Prostate gland (tissue), 2 donors: ENCODE results near the gene CHST12. TPM values are rescaled to one million over a fixed set of nuclear protein-coding genes. Genes with fewer than 3 reads are reported as not detected.
"Not testable (repeated sequence)": the region's sequence is repeated elsewhere in the genome, so short reads cannot be mapped to it uniquely, and the experiment has no call there.

Experiments
- DNase-seq: peaks from one replicate; pipeline ENCODE4 v3.0.0-alpha.2; 2019; ENCODE audit warnings: low spot score
- H3K27ac ChIP-seq, 2 donors: fragments of 200-600 bp; sonication (generic); 2 replicates each; pipeline ENCODE4 v1.5.1; 2017 to 2019
- H3K27me3 ChIP-seq: fragments of 200-600 bp; sonication (generic); replicated peaks from 2 replicates; pipeline ENCODE4 v1.5.1; 2019; ENCODE audit not compliant: insufficient read depth
- H3K36me3 ChIP-seq, 2 donors: fragments of 200-600 bp; sonication (generic); 1 replicate in 1 of 2; 2 replicates in 1 of 2; pipeline versions ENCODE4 v1.5.1 to v1.8.1; 2017 to 2019
- H3K4me1 ChIP-seq: fragments of 200-600 bp; sonication (generic); replicated peaks from 2 replicates; pipeline ENCODE4 v1.5.1; 2019
- H3K4me3 ChIP-seq, 2 donors: fragments of 200-600 bp; sonication (generic); 2 replicates each; pipeline ENCODE4 v1.5.1; 2017 to 2019
- H3K9me3 ChIP-seq: fragments of 200-600 bp; sonication (generic); 2 replicates; pipeline ENCODE4 v1.5.1; 2017
- CTCF ChIP-seq, 4 experiments: fragments of 200-600 bp in 2 of 4; fragments of 450-650 bp in 2 of 4; sonication (generic) in 2 of 4; IDR thresholded peaks; 1 replicate in 3 of 4; 2 replicates in 1 of 4; pipeline ENCODE4 v1.5.1; 2016 to 2019; ENCODE audit warnings: antibody characterized with exemption in 4 of 4, mild to moderate bottlenecking in 2 of 4, moderate library complexity in 2 of 4
- POLR2A ChIP-seq: fragments of 450-650 bp; IDR thresholded peaks from one replicate; pipeline ENCODE4 v1.6.1; 2016; ENCODE audit warnings: antibody characterized with exemption, mild to moderate bottlenecking
- POLR2AphosphoS5 ChIP-seq: sonication (generic); formaldehyde crosslinking; IDR thresholded peaks from one replicate; pipeline ENCODE4 v1.6.1; 2017; ENCODE audit warnings: antibody characterized with exemption
- WGBS: methylation state at CpG from one replicate; pipeline ENCODE4 v1.1.5; 2018; 5-methylcytosine and 5-hydroxymethylcytosine counted together
- intact Hi-C: fragments of 100-400 bp; cut with DNase I; formaldehyde crosslinking; loops from one replicate; pipeline ENCODE4 v1.14.2; 2022
- total RNA-seq, 2 donors: library from RNA; depleted of rRNA; stranded (reverse); fragments of >200 nt; gene quantifications; one replicate each; pipeline ENCODE4 v1.1.0, GENCODE V29; 2016

Gene CHST12
- total RNA-seq, 2 donors from 2014 or later = 22.4 to 36.1 TPM

DNA sequence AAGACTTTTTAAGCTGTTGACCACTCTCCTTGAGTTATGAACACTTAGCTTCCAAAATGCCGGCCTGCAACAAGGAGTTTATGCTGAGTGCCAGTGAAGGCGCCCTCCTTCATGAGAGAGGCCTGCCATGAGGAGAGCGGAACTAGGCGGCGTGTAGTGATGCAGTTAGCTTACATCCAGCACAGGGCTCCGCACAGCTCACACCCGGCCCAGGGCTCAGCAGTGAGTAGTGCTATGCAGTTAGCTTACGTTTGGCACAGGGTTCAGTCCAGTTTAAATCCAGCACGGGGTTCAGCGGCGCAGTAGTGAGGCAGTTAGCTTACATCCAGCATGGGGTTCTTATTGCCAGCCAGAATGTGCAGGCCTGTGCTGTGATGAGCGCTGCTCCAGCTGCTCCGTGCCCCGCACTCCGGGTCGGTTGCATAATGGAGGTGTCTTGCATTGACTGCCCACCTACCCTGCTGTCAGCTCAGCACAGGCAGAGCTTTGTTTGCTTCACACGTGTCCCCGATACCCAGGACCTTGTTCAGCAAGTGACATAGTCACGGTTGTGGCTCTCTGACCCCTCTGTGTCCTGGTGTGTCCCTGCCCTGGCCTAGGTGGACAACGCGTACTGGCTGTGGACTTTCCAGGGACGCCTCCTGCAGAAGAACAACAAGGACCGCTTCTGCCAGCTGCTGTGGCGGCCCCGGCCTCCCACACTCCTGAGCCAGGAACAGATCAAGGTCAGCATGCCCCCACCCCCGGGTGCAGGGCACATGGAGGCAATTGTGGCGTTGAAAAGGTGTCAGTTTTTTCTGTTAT, 26.9 kb upstream of the CHST12 start:
- intact Hi-C loops = no loop called here
- Histone ChIP-seq H3K36me3 (peaks cover 29 to 47% of the 10 kb centered on the region in 2 donors), H3K4me3 (no peak overlapping the region), H3K27me3 (no peaks in the 10 kb centered on the region), H3K9me3 (no peaks in the 10 kb centered on the region), H3K27ac (no peak overlapping the region), H3K4me1 (no peaks in the 10 kb centered on the region)
- 95% methylated on average over 27 of the region's 27 CpGs for WGBS
- DNase-seq = no peak
- TF ChIP-seq POLR2A = no peak
- no peak for TF ChIP-seq POLR2AphosphoS5
- TF ChIP-seq CTCF (IDR thresholded peaks at IDR 0.05) = no peak

DNA sequence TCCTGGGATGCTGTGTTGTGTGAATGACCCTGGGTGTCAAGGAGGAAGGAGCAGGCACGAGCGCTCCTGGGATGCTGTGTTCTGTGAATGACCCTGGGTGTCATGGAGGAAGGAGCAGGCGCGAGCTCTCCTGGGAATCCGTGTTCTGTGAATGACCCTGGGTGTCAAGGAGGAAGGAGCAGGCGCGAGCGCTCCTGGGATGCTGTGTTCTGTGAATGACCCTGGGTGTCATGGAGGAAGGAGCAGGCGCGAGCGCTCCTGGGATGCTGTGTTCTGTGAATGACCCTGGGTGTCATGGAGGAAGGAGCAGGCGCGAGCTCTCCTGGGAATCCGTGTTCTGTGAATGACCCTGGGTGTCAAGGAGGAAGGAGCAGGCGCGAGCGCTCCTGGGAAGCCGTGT, 25.9 kb upstream of the CHST12 start:
- intact Hi-C loops, DNase-seq, H3K27ac ChIP-seq, H3K27me3 ChIP-seq, H3K4me3 ChIP-seq, H3K4me1 ChIP-seq, H3K9me3 ChIP-seq: not testable (repeated sequence)
- peaks cover 24 to 38% of the 10 kb centered on the region in 2 donors for H3K36me3 ChIP-seq
- WGBS = 86% methylated on average over 18 of the region's 18 CpGs

DNA sequence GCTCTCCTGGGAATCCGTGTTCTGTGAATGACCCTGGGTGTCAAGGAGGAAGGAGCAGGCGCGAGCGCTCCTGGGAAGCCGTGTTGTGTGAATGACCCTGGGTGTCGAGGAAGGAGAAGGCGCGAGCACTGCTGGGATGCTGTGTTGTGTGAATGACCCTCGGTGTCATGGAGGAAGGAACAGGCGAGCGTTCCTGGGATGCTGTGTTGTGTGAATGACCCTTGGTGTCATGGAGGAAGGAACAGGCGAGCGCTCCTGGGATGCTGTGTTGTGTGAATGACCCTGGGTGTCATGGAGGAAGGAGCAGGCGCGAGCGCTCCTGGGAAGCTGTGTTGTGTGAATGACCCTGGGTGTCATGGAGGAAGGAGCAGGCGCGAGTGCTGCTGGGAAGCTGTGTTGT, 25.3 kb upstream of the CHST12 start:
- H3K4me3 ChIP-seq, intact Hi-C loops, H3K27ac ChIP-seq, DNase-seq, H3K27me3 ChIP-seq, H3K4me1 ChIP-seq, H3K9me3 ChIP-seq: not testable (repeated sequence)
- 85% methylated on average over 18 of the region's 18 CpGs for WGBS
- peaks cover 24 to 38% of the 10 kb centered on the region in 2 donors for H3K36me3 ChIP-seq

DNA sequence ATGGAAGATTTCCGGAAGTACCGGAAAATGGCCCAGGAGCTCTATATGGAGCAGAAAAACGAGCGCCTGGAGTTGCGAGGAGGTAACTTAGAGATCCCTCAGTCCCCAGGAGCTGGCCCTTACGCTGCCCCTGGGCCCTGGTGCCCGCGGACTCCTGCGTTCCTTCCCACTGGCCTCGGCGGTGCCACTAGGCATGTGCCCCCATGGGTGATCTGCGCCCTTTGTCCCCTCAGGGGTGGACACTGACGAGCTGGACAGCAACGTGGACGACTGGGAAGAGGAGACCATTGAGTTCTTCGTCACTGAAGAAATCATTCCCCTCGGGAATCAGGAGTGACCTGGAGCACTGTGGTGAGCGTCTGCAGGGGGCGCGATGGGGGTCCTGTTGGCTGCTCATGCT, 24.2 kb upstream of the CHST12 start:
- Histone ChIP-seq H3K4me1 (no peaks in the 10 kb centered on the region), H3K27ac (no peak overlapping the region), H3K4me3 (no peak overlapping the region), H3K27me3 (no peaks in the 10 kb centered on the region), H3K36me3 (peaks cover 24 to 38% of the 10 kb centered on the region in 2 donors), H3K9me3 (no peaks in the 10 kb centered on the region)
- 92% methylated on average over 20 of the region's 20 CpGs for WGBS
- intact Hi-C loops = no loop called here
- TF ChIP-seq CTCF (IDR thresholded peaks at IDR 0.05) = no peak
- no peak for DNase-seq

DNA sequence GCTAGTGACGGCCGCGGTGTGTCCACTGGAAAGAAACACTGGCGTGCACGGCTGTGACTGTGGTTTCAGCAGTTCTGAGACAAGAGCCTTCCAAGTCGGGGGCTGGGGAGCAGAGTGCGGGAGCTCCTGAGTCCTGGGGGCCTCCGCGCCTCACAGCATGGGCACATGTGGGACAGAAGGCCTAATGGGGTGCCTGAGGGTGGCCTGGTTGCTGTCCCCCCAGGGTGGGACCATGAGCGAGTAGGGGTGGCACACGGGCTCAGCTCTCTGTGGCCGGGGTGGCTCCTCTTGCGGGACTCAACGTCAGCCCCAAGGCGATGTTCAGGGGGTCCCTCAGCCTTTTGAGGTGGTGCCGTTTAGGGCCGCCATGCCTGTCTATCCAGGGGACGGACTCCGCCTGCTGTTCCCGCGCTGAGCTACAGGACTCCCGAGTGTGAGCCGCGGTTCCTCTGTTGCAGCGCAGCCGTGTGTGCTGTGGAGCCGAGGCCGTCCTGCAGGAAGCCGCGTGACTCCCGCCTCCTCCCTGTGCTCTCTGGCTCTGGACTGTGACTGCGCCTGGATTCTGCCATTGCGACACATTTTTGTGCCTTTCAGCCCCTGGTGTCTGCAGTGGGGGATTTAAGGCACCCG, 23.5 kb upstream of the CHST12 start:
- intact Hi-C loops = no loop called here
- Histone ChIP-seq H3K36me3 (peaks cover 18 to 34% of the 10 kb centered on the region in 2 donors), H3K9me3 (no peaks in the 10 kb centered on the region), H3K4me1 (no peaks in the 10 kb centered on the region), H3K4me3 (no peak overlapping the region), H3K27ac (no peak overlapping the region), H3K27me3 (no peaks in the 10 kb centered on the region)
- WGBS = 89% methylated on average over 34 of the region's 34 CpGs
- no peak for DNase-seq
- TF ChIP-seq POLR2AphosphoS5 (no peak), CTCF (IDR thresholded peaks at IDR 0.05) (no peak), POLR2A (no peak)

GRCh38 chr7:2380461-2380860, 22.9 kb upstream of the CHST12 start:
- peaks cover 14 to 29% of the 10 kb centered on the region in 2 donors for H3K36me3 ChIP-seq

More at GRCh38 chr7:2380461-2380860, 22.9 kb upstream of the CHST12 start:
- no peak for TF ChIP-seq CTCF (IDR thresholded peaks at IDR 0.05)
- TF ChIP-seq POLR2A = no peak
- no peak for TF ChIP-seq POLR2AphosphoS5
- WGBS = 85% methylated on average over 23 of the region's 23 CpGs
- H3K9me3 ChIP-seq = no peaks in the 10 kb centered on the region
- H3K4me3 ChIP-seq = no peak overlapping the region
- no peaks in the 10 kb centered on the region for H3K27me3 ChIP-seq
- intact Hi-C loops = no loop called here
- no peak for DNase-seq
- no peak overlapping the region for H3K27ac ChIP-seq
- H3K4me1 ChIP-seq = no peaks in the 10 kb centered on the region
